BJ (cell line): Measurements from ENCODE around the gene LIN37. TPM values are rescaled to one million over a fixed set of nuclear protein-coding genes. Genes with fewer than 3 reads are reported as not detected.

Experiments
- CTCF ChIA-PET: fragments of 350-600 bp; formaldehyde crosslinking; extraction: SDS; loops from one replicate; lab custom pipeline; 2021; ENCODE audit warnings: antibody characterized with exemption, inconsistent platforms; lab: Yijun Ruan, JAX
- POLR2A ChIA-PET: fragments of 300-600 bp; sonication (Branson Sonifier 250); formaldehyde crosslinking; extraction: SDS; loops from one replicate; lab custom pipeline; 2021; ENCODE audit warnings: antibody characterized with exemption; lab: Charles Lee
- DNase-seq: peaks from one replicate; pipeline ENCODE4 v3.0.0-alpha.2; 2011; ENCODE audit warnings: low read depth
- H3K27me3 ChIP-seq: 2 replicates; pipeline ENCODE4 v1.6.0; 2011; ENCODE audit warnings: low read length; ENCODE audit not compliant: control insufficient read depth, insufficient read depth
- H3K36me3 ChIP-seq: 2 replicates; pipeline ENCODE4 v1.5.1; 2011; ENCODE audit warnings: low read length; ENCODE audit not compliant: control insufficient read depth, insufficient read depth
- H3K4me3 ChIP-seq: 2 replicates; pipeline ENCODE4 v1.5.1; 2011; ENCODE audit warnings: low read depth, mild to moderate bottlenecking, control low read depth, low read length
- polyA plus RNA-seq: library from polyadenylated mRNA; depleted of rRNA; stranded (reverse); fragments of >200 nt; gene quantifications from 2 replicates; pipeline ENCODE4 v1.2.3, GENCODE V29; 2011
- TF ChIP-seq, protein P1 (sequence below): IDR thresholded peaks from 2 replicates; pipeline ENCODE4 v1.5.1; 2011; ENCODE audit warnings: low read depth, mild to moderate bottlenecking, control low read depth, inconsistent platforms, low read length, moderate library complexity; ENCODE audit not compliant: insufficient read depth

The LIN37 gene
- polyA plus RNA-seq, 1 experiment = 15.0 TPM

DNA sequence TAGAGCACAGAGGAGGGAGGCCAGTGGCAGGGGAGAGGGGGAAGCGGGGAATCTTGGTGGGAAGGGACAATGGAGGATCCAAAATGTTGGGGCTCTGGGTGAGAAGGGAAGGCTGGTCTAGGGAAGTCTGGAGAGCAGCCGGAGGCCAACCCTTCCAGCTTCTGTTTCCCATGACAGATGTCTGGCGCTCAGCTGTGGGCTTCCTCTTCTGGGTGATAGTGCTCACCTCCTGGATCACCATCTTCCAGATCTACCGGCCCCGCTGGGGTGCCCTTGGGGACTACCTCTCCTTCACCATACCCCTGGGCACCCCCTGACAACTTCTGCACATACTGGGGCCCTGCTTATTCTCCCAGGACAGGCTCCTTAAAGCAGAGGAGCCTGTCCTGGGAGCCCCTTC lies 1.8 kb upstream of the LIN37 start:
- POLR2A ChIA-PET = no interaction called here
- H3K36me3 ChIP-seq = peaks cover 7% of the 10 kb centered on the region
- TF ChIP-seq, protein P1, sequence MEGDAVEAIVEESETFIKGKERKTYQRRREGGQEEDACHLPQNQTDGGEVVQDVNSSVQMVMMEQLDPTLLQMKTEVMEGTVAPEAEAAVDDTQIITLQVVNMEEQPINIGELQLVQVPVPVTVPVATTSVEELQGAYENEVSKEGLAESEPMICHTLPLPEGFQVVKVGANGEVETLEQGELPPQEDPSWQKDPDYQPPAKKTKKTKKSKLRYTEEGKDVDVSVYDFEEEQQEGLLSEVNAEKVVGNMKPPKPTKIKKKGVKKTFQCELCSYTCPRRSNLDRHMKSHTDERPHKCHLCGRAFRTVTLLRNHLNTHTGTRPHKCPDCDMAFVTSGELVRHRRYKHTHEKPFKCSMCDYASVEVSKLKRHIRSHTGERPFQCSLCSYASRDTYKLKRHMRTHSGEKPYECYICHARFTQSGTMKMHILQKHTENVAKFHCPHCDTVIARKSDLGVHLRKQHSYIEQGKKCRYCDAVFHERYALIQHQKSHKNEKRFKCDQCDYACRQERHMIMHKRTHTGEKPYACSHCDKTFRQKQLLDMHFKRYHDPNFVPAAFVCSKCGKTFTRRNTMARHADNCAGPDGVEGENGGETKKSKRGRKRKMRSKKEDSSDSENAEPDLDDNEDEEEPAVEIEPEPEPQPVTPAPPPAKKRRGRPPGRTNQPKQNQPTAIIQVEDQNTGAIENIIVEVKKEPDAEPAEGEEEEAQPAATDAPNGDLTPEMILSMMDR = no peak
- H3K27me3 ChIP-seq = no peaks in the 10 kb centered on the region
- DNase-seq = no peak
- H3K4me3 ChIP-seq = peak overlapping the region; percentile 67
- CTCF ChIA-PET = interaction anchor here (0.6 to 1.5 kb wide), 2 partner anchors 54 to 185 kb away, joined by 3 to 4 read pairs; no protein-coding TSS in a partner anchor

DNA sequence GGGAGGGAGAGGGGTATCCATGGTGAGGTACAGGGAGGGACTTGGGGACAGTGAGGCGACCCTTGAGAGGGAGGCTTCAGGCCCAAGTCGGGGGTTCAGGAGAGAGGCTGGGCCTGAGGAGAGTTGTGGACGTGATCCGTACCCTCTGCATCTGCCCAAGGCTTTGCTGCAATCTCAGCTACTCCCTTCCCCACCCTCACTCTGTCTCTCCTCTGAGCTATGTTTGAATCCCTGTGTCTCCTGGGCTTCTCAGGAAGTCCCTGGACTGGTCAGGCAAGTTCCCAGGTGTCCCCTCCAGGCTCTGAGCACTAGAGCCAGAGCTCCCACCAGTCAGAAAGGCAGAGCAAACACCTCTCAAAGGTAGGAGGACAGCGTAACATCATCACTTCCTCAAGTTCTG lies 1.8 kb downstream of the LIN37 start:
- ChIA-PET POLR2A (interaction anchor here (1.1 kb wide), 1 partner anchor 10 kb away, joined by 4 read pairs; no protein-coding TSS in a partner anchor), CTCF (no interaction called here)
- H3K27me3 ChIP-seq = no peaks in the 10 kb centered on the region
- TF ChIP-seq, protein P1 = no peak
- no peak overlapping the region for H3K4me3 ChIP-seq
- no peak for DNase-seq
- peaks cover 12% of the 10 kb centered on the region for H3K36me3 ChIP-seq

- no peak for DNase-seq
Measured at GRCh38 chr19:35751839-35752745, 3.7 kb downstream of the LIN37 start.

DNA sequence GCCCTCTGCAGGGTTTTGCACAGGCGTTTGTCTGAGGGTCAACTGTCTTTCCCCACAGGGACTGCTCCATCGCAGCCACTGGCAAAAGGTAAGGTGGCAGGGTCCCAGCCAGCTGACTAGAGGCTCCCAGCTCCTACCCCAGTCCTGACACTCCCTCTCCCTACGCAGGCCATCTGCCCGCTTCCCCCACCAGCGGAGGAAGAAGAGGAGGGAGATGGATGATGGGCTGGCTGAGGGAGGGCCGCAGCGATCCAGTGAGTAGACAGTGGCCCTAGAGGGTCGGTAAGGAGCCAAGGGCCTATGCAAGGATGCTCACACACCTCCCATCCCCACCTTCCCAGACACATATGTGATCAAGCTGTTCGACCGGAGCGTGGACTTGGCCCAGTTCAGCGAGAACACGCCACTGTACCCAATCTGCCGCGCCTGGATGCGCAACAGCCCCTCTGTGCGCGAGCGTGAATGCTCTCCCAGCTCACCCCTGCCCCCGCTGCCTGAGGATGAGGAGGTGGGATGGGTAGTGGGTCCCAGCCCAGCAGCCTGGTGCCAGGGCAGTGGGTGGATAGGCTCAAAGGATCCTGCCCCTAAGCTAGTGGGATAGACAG lies 4.5 kb downstream of the LIN37 start:
- ChIA-PET POLR2A (no interaction called here), CTCF (no interaction called here)
- Histone ChIP-seq H3K4me3 (no peak overlapping the region), H3K27me3 (no peaks in the 10 kb centered on the region), H3K36me3 (peaks cover 12% of the 10 kb centered on the region)
- no peak for DNase-seq
- TF ChIP-seq, protein P1 = no peak

More at GRCh38 chr19:35751839-35752745, 3.7 kb downstream of the LIN37 start:
- H3K4me3 ChIP-seq = no peak overlapping the region
- ChIA-PET POLR2A (no interaction called here), CTCF (interaction anchor here (1.0 kb wide), 1 partner anchor 17 kb away, joined by 3 read pairs; no protein-coding TSS in a partner anchor)
- H3K36me3 ChIP-seq = peaks cover 12% of the 10 kb centered on the region
- H3K27me3 ChIP-seq = no peaks in the 10 kb centered on the region
- TF ChIP-seq, protein P1 = no peak
